Stimulated activated CD4-positive, alpha-beta T cell treated with anti-CD3 and anti-CD28 coated beads, Interleukin-2, amount 100 ng/mL, for 48 hours (primary cell): Measurements from ENCODE around the gene NAA10.
A peak's percentile ranks its signal among the peaks of the same experiment; 100 is the strongest.
"Not testable (repeated sequence)": the region's sequence is repeated elsewhere in the genome, so short reads cannot be mapped to it uniquely, and the experiment has no call there.

ENCODE experiments used
- DNase-seq, 2 donors: peaks; one replicate each; pipeline ENCODE4 v3.0.0-alpha.2; 2020

The NAA10 gene

DNA sequence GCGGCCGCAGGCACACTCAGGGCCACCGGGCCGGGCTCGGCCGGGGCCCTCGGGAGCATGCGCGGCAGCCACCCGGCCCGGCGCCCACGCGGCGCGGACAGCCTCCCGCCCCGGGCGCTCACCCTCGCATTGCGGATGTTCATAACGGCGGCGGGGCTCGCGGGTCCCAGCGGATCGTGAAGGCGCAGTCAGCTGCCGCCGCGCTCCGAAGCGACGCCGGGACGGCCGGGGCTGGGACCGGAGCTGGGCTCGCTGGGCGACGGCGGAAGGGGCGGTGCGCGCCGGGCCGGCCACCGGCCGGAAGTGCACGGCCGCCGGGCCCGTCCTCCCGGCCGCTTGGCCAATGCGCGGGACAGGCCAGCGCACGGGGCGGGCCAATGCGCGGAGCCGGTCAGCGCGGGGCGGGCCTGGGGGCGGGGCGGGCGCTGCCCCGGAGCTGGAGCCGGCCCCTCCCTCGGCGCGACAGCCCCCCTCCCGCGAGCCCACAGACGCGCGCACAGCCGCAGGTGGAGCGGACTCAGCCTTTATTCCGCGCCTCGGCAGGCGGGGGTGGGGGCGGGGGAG, at the start of gene NAA10:
TSS of gene NAA10 (minus strand) at position 276 of the 564 bp plus-strand sequence. CDS start at position 143, 133 bp downstream.
- peak; percentile 40 to 50 for DNase-seq

DNA sequence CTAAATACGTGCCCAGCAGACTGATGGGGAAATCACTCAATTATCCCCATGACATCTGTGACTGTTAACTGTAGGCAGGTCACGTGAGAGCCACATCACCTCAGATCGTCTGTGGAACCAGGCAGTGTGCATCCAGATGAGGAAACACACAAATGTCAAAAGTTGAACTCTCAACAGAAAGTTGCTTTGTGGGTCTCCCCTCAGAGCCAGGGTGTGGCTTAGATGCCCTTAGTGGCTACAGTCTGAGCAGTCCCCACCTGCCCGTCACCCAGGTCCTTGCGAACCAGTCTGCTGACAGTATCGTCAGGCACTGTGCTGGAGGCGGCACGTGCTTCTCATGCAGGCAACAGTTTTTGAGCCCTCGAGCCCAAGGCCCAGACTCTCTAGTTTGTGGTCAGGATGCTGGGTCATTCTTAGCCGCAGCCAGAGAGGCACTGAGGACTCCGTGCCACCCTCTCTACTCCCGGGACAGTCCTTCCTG, 48.5 kb upstream of the NAA10 start:
- DNase-seq = no peak

DNA sequence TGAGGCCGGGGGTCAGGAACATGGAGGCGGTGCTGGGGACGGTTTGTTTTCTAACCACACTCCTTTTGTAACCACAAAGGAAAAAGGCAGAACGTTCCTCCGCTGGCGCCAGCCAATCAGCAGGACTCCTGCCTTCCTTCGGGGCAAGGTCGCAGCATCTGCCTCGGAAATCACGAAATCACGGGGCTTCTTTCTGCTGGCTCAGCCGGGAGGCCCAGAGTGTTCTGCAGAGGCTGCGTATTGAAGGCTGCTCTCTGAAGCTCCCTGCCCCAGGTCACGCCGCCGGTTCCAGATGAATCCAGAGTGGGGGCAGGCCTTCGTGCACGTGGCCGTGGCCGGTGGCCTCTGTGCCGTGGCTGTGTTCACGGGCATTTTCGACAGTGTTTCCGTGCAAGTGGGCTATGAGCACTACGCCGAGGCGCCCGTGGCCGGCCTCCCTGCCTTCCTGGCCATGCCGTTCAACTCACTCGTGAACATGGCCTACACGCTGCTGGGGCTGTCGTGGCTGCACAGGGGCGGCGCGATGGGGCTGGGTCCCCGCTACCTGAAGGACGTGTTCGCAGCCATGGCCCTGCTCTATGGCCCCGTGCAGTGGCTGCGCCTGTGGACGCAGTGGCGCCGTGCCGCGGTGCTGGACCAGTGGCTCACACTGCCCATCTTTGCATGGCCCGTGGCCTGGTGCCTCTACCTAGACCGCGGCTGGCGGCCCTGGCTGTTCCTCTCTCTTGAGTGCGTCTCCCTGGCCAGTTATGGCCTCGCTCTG, 47.1 kb upstream of the NAA10 start:
- DNase-seq = peak in 1 of 2 donors; percentile 55

DNA sequence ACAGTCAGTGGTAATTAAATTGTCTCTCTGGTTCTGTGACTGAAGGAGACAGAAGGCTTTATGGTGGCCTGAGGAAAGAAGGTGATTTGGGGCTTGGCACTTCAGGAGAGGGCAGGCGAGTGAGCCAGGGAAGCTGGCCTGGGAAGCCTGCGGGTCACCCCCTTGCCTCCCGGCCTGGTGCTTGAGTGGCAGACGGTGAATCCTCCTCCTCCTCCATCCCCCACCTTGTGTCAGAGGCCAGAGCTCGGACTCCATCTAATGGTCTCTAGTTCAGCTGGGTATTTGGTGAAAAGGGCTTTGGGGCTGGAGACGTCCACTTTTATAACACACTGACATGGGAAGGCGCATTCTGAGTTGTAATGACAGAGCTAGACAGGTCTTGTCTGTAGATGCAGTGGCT, 46.4 kb upstream of the NAA10 start:
- DNase-seq = no peak

DNA sequence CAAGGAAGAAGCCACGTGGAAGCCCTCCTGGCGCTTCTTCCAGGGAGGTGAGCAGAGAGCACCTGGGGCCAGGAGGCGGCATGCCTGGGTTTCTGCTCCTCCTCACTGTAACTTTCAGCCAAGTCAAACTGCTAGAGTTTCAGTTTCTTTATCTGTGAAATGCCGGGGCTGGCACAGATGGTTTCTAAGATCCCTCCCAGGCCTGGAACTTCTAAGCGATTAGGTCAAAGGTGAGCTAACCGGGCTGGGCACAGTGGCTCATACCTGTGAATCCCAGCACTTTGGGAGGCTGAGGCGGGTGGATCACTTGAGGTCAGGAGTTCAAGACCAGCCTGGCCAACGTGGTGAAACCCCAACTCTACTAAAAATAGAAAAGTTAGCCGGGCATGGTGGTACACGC, 45.6 kb upstream of the NAA10 start:
- not testable (repeated sequence) for DNase-seq

DNA sequence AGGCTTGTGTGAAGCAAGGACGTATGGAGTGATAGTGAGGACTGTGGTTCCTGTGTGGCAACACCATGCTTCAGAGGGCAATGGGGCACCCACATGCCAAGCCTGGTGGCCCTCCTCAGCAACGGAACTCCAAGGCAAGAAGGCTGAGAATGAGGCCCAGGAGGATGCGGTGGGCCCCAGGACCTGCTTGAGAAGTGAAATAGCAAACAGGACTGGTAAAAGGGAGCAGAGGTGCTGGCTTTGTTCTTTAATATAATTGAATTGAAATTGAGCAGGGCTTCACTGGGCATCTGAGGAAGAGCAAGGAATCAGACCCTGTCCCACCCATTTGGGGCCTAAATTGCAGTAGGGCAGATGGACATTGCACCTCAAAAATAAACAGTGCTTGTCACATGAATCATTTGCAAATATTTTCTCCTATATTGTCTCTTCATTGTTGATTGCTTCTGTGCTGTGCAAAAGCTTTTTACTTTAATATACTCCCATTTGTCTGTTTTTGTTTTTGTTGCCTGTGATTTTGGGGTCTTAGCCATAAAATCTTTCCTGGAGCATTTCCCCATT, 40.0 kb upstream of the NAA10 start:
- DNase-seq = no peak

DNA sequence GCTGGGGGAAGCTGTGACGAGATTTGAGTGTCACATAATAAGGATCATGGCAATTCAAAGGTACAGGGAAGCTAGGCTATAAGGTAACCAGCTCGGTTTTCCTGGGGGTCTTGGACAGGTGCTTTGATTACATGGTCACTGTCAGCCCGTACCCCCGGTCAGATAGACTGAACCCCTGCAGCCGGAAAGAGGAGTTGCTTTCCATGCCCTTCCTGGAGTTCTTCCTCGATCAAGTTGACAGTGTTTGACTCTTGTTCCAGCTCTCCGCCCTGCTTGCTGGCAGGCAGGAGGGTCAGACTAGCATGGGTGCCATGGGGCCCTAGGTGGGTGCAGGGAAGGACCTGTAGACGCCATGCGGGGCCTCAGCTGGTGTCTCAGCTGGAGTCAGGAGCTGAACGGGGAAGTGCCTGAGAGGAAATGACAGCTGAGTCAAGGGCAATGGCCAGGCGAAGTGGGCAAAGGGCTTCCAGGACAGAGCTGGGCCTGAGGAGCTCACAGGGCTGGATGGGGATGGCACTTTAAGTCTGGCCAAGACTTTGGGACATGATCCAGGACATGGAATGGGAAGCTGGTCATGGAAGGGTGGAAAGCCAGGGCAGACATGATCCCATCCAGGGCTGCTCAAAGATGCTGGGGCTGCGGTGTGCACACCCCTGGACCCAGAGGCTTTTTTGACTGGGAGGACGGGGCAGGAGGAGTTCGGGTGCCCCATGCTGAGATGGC, 39.3 kb upstream of the NAA10 start:
- DNase-seq = no peak

DNA sequence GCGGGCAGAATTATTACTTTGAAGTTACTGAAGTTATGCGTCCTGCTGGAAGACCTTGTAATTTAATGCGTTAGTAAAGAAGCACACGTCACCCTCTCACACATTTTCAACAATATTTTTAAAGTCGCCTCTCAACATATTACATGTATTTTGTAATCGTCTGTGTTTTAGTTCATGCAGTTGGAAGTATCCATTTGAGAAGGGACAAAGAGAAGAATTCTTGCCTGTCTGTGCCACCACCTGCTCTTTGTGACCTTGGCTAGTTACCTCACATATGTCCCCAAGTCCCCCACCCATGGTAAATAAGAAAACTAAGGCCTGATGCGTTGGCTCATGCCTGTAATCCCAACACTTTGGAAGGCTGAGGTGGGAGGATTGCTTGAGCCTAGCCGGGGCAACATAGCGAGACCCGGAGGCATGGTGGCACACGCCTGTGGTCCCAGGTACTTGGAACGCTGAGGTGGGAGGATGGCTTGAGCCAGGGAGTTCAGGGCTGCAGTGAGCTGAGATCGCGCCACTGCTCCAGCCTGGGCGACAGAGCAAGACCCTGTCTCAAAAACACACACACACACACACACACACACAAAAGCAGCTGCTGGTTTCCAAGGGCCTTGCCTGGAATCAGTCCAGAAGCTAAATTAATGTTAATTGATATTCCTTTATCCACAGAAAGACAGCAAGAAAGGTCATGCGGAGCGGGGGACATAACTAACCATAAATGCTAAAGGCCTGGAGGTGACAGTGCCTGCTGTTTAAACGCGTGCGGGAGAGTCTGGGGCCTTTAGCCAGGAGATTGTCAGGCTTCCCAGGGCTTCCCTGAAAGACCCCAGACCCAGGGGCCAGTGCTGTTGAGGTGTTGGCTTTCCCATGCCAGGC, 38.5 kb upstream of the NAA10 start:
- no peak for DNase-seq

DNA sequence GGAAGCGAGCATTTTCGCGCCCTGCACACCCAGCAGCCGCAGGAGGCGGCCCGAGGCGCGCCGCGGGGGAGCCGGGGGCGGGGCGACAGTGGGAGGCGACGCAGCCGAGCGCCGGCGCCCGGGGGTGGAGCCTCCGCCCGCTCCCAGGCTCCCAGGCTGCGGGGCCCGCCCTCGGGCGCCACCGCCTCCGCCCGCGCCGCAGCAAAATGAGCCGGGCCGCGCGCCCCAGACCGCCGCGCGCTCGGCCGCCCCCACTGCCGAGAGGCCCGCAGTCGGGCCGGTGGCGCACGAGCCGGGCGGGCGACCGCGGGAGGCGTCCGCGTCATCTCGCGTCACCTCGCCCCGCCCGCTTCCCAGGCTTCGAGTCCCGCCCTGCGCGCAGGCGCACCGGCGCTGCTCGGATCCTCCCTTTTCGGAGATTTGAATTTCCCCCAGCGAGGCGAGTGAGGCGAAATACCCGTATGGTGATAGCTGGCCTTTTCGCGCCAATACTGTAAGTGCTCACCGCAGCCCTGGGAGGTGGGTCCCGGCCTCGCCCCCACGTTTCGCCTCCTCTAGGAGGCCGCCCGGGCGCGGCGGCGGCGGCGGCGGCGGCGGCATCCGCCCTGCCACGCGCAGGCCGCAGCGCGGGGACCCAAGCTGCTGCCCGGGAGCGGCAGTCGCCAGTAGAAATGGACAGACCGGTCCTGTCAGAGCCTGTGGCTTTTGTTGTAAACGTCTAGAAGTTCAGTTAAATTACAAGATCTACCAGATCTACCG, 37.7 kb upstream of the NAA10 start, which contains the start of gene TMEM187:
TSS of gene TMEM187 (plus strand) at position 387 of the 759 bp plus-strand sequence. CDS start 9,309 bp downstream, outside the sequence.
- DNase-seq = peak; percentile 77 to 87

DNA sequence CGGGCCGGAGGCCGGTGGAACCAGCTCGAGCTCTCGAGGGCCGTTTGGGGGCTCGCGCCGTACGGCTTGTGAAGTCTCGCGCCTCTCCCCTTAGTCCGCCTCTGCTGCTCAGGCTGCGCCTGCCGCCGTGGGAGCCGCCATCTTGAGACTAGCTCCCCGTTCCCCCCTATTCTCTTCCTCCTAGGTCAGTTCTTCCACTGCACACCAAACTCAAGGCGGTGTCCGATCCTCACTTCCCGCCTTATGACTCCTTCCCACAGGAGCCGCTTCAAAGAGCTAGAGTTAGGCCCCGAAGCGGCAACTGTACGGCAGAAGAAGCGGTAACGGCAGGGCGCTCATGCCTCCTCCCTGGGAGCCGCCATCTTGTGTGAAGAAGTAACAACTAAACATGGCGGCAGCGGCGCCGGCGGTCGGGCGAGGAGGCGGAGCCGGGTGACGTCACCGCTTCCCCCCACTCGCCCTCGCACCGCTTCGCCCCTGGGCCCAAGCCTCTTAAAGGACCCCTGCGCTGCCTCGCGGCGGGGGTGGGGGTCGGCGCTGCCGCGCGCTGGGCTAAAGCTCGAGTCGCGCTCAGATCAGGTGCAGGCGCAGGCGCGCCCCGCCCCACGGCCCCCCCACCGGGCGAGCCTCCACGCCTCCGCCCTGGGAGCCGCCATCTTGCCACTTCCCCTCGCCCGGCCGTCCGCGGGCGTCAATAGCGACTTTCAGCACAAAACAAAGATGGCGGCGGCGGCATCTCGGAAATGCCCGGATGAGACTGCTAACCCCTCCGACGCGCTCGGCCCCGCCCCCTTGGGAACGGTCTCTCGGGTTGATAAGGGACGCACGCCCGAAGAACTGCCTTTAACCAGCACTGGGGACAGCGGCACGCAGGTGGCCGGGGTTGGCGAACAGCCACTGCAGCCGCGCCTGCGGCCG, 36.9 kb upstream of the NAA10 start, which contains the start of gene HCFC1:
TSS of gene HCFC1 (minus strand) at position 369 of the 918 bp plus-strand sequence. CDS start 978 bp downstream, outside the sequence.
- peak; percentile 78 to 84 for DNase-seq

DNA sequence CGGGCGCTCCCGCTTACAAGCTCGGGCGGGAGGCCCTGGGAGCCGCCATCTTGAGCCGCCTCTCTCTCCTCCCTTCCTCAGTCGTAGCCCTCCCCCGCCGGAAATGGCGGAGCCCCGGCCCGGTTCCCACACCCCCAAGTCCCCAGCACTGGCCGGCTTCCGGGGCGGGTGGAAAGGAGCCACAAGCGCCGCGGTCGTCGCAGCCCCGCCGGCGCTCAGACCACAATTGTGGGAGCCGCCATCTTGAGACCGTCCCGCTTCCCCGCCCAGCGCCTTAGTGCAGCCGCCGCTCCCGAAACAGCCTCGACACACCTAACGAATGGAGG, 36.2 kb upstream of the NAA10 start:
- peak; percentile 72 to 86 for DNase-seq

DNA sequence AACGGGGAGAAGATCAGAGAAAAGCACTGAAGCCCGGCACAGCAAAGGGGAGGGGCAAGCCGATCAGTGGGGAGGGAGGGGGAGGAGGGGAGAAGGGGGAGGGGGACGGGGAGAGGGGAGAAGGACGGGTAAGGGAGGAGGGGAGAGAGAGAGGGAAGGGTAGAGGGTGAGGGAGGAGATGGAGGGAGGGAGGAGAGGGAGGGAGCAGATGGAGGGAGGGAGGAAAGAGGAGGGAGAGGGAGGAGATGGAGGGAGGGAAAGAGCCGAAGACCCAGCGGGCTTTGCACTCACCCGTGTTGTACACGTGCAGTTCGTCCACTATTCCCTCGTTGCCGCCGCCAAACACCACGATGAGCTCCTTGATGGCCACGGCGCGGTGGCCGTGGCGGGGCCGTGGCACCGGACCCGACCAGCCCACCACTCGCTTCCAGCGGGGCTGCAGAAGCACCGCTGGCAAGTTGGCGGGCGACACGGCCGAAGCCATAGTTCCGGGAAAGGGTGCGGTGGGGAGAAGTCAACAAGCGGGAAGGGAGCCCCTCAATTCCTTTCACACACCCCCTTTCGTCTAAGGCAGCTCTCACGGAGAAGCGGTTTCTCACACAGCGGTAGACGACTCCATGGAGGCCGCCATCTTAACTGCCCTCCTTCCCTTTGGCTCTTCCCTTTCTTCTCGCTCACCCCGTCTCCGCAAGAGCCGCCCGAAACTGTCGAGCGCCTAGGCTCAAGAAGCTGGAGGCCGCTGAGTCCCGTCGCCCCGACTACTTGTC, 35.7 kb upstream of the NAA10 start:
- DNase-seq = no peak

DNA sequence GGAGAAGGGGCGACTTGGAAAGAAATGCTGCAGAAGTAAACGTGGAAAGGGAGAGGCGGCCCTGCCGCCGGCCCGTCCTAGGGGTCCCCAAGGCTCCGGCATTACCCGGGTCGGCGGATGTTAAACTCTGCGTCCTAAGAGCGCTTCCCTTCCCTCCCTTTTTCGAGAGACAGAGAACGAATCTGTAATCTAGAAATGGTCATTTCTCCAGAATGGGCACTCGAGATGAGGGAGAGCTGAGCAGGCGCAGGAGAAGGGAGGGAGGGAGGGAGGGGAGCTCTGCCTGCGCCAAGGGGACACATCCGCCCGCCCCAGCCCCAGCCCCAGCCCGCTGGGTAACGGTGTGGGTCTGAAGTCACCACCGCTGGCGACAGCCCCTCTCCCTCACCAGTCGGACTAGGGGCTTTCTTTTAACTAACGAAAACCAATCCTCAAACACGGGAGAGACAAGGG, 35.1 kb upstream of the NAA10 start:
- no peak for DNase-seq

DNA sequence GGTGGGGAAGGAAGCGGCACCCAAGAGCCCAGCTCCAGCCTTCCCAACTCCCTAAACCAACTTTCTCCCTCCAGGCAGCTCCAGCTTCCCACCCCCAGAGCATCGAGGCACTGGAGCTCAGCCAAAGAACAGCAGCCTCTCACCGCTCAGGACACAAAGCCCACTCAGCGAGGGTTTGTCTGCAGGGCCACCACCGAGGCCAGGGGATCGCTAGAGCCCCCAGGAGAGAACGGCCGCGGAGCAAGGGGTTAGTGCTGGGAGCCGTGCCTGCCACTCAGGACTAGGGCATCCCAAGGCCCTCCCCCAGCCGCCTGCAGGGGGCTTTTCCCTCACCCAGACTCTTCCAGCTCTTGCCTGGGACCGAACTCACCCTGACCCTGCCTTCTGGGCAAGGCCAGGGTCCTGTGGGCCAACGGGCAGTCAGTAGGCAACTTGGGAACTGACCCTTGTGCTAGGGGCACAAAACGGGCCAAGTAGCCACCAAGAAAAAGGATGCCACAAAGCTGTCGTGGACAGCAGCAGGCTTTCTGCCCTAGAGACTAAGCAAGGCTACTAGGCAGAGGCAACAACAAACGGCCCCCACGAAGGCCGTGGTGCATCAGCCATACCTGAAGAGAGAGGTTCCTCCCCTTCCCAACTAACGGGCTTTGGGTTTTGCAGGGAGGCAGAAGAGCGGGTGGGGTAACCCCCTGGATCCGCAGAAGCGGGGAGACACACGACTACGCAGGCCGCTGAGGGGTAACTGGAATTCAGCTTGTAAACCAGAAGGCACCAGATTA, 34.5 kb upstream of the NAA10 start:
- no peak for DNase-seq

DNA sequence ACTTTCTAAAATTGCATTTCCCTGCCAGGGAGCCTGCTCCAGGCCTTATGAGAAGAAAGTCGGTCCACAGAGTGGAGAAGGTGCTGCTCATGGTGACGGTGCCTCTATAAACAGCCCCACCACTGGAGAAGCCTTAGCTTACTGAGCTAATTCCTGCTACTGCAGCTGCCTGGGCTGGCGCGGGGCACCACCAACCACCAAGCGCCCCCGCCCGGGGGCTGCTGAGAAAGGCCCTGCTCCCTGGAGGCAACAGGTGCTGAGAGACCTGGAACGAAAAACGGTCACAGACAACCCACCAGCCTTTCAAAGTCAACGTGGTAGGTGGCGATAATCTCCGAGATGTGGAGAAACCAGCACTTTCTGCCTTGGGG, 33.9 kb upstream of the NAA10 start:
- DNase-seq = no peak

DNA sequence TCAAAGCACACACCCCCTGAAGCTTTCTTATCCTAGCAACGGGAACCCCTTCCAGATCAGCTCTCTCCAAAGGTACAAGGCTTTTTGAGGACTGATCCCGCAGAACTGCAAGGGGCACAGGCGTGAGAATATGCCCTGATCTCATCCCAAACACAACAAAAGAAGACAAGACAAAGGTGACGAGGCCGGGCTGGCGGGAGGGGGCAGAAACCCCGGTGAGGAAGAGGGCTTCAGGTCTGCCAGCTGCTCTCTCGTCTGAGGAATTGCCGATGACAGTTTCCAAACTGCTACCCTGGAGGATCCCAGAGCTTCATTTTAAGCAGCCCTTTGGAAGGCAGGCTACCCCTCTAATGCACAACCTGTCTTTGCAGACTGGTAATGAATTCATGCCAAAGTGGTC, 33.4 kb upstream of the NAA10 start:
- no peak for DNase-seq

DNA sequence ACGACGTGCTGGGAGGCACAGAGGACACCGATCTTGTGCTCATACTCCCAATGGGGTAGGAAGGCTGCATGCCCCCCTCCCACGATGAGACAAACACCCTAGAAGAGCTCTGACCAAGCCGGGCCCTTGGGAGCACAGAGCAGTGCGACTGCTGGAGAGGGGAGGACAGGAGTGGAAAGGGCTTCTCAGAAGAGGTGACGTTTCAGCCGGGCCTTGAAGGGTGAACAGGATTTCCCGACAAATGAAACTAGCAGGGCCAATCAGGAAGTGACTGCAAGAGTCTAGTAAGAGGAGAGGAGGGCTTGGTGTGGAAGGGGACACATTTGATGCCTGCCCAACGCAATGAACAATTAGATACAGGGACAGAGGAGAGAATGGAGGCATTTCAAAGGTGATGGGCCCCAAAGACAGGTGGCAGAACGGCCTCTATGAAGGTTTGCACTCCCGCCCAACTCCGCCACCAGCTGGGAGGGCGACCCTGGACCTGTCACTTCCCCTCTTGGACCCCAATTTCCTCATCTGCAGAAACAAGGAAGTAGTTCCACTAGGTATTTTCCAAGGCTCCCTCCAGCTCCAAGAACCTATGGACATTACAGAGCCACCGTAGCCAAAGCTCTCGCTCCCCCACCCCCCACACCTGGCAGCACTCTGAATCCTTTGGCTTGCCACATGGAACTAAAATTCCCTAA, 32.8 kb upstream of the NAA10 start:
- no peak for DNase-seq
